ENCODE results near the gene ADGRG3. TPM values are rescaled to one million over a fixed set of nuclear protein-coding genes. Genes with fewer than 3 reads are reported as not detected.

Gene ADGRG3
- total RNA-seq, 1 experiment from 2014 or later, result not detected

GRCh38 chr16:57686577-57686976 is 18.5 kb downstream of the ADGRG3 start:
- intact Hi-C loops (cut with micrococcal nuclease), result no loop called here
- POLR2A ChIA-PET, result no interaction called here
- Histone ChIP-seq H3K4me2 (ENCODE audit: low read length) (no peak overlapping the region), H3K4me3 (replicated peaks in 1 of 2; ENCODE audit: low read depth in 1 of 2, low read length in 2 of 2) (no peak overlapping the region), H3K4me1 (ENCODE audit: control insufficient read depth in 1 of 2, insufficient read depth in 2 of 2, low read length in 2 of 2) (no peaks in the 10 kb centered on the region), H3K9me2 (ENCODE audit: insufficient read depth) (no peaks in the 10 kb centered on the region), H3K27me3 (ENCODE audit: insufficient read depth, low read length) (no peaks in the 10 kb centered on the region), H3K36me3 (ENCODE audit: control insufficient read depth in 1 of 2, insufficient read depth in 2 of 2, low read length in 2 of 2) (no peaks in the 10 kb centered on the region), H3K9ac (ENCODE audit: low read length) (no peak overlapping the region), H3K79me2 (ENCODE audit: insufficient read depth, low read length) (no peaks in the 10 kb centered on the region), H2AFZ (ENCODE audit: low read depth, low read length, poor library complexity, severe bottlenecking) (no peak overlapping the region), H3K27ac (ENCODE audit: low read depth, low read length) (no peak overlapping the region), H4K20me1 (ENCODE audit: insufficient read depth) (no peaks in the 10 kb centered on the region), H3K9me3 (ENCODE audit: control insufficient read depth in 1 of 2, insufficient read depth in 1 of 2, low read depth in 1 of 2, low read length in 2 of 2) (no peaks in the 10 kb centered on the region)
- TF ChIP-seq EZH2 (IDR thresholded peaks at IDR 0.05), result no peak
- no peak for TF ChIP-seq RAD21 (IDR thresholded peaks at IDR 0.05; ENCODE audit: low read depth)
- TF ChIP-seq ZFX (IDR thresholded peaks at IDR 0.05), result no peak
- ATAC-seq (no peak), DNase-seq (ENCODE audit: low read depth, low spot score) (no peak)
- no TSS peak for BruUV-seq (replicated peaks)
- RAD21 ChIA-PET (ENCODE audit: low non-redundant PET in 1 of 2, low total read pairs in 2 of 2, uncharacterized antibody in 2 of 2, unreplicated experiment in 2 of 2), result no interaction called here
- CTCF ChIA-PET, result no interaction called here

DNA sequence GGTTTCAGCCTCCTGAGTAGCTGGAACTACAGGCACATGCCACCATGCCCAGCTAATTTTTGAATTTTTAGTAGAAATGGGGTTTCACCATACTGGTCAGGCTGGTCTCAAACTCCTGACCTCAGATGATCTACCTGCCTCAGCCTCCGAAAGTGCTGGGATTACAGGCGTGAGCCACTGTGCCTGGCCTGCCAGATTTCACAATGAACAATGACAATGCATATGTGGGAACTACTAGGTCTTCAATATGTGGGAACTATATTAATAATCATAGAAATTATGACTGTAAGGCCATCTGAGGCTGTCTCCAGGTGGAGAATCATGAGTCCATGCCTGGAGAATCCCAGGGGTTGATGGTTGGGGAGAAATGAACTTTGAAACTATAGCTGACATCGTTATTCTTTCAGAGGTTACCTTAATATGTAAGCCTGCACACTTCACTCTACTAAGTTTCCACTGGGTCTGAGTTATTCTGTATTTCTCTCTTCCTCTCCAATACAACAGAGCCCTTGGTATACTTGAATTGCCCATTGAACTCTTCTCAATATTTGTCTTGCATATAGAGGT is 19.3 kb downstream of the ADGRG3 start:
- ChIA-PET POLR2A (no interaction called here), CTCF (no interaction called here), RAD21 (ENCODE audit: low non-redundant PET in 1 of 2, low total read pairs in 2 of 2, uncharacterized antibody in 2 of 2, unreplicated experiment in 2 of 2) (no interaction called here)
- H3K4me2 ChIP-seq (ENCODE audit: low read length), result no peak overlapping the region
- H3K79me2 ChIP-seq (ENCODE audit: insufficient read depth, low read length), result no peaks in the 10 kb centered on the region
- H3K36me3 ChIP-seq (ENCODE audit: control insufficient read depth in 1 of 2, insufficient read depth in 2 of 2, low read length in 2 of 2), result no peaks in the 10 kb centered on the region
- no peaks in the 10 kb centered on the region for H3K9me2 ChIP-seq (ENCODE audit: insufficient read depth)
- no peaks in the 10 kb centered on the region for H3K4me1 ChIP-seq (ENCODE audit: control insufficient read depth in 1 of 2, insufficient read depth in 2 of 2, low read length in 2 of 2)
- no peak overlapping the region for H2AFZ ChIP-seq (ENCODE audit: low read depth, low read length, poor library complexity, severe bottlenecking)
- H3K4me3 ChIP-seq (replicated peaks in 1 of 2; ENCODE audit: low read depth in 1 of 2, low read length in 2 of 2), result no peak overlapping the region
- ATAC-seq (no peak), DNase-seq (ENCODE audit: low read depth, low spot score) (no peak)
- no peaks in the 10 kb centered on the region for H3K9me3 ChIP-seq (ENCODE audit: control insufficient read depth in 1 of 2, insufficient read depth in 1 of 2, low read depth in 1 of 2, low read length in 2 of 2)
- no peaks in the 10 kb centered on the region for H3K27me3 ChIP-seq (ENCODE audit: insufficient read depth, low read length)
- no peak overlapping the region for H3K9ac ChIP-seq (ENCODE audit: low read length)
- TF ChIP-seq CBX3 (IDR thresholded peaks at IDR 0.05; ENCODE audit: low read depth) (no peak), YY1 (IDR thresholded peaks at IDR 0.05; ENCODE audit: extremely low read depth, insufficient replicate concordance, low read depth, low read length) (no peak), POLR2AphosphoS5 (IDR thresholded peaks at IDR 0.05; ENCODE audit: low read depth, low read length) (no peak), EZH2 (IDR thresholded peaks at IDR 0.05) (no peak), ZNF274 (IDR thresholded peaks at IDR 0.05; ENCODE audit: low read depth, low read length) (no peak), CEBPB (IDR thresholded peaks at IDR 0.05; ENCODE audit: low read depth) (no peak)
- TF ChIP-seq, protein P1, sequence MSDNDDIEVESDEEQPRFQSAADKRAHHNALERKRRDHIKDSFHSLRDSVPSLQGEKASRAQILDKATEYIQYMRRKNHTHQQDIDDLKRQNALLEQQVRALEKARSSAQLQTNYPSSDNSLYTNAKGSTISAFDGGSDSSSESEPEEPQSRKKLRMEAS (IDR thresholded peaks at IDR 0.05), result no peak
- intact Hi-C loops (cut with micrococcal nuclease), result no loop called here
- H3K27ac ChIP-seq (ENCODE audit: low read depth, low read length), result no peak overlapping the region
- no peaks in the 10 kb centered on the region for H4K20me1 ChIP-seq (ENCODE audit: insufficient read depth)
- BruUV-seq (replicated peaks), result no TSS peak

All from HCT116 (cell line).